Suppressor macrophage (primary cell): Measurements from ENCODE around the gene NPHP4.
"Not testable (repeated sequence)": the region's sequence is repeated elsewhere in the genome, so short reads cannot be mapped to it uniquely, and the experiment has no call there.

Experiments
- DNase-seq, 4 experiments: peaks; one replicate each; pipeline ENCODE4 v3.0.0-alpha.2; 2020 to 2022

The NPHP4 gene

DNA sequence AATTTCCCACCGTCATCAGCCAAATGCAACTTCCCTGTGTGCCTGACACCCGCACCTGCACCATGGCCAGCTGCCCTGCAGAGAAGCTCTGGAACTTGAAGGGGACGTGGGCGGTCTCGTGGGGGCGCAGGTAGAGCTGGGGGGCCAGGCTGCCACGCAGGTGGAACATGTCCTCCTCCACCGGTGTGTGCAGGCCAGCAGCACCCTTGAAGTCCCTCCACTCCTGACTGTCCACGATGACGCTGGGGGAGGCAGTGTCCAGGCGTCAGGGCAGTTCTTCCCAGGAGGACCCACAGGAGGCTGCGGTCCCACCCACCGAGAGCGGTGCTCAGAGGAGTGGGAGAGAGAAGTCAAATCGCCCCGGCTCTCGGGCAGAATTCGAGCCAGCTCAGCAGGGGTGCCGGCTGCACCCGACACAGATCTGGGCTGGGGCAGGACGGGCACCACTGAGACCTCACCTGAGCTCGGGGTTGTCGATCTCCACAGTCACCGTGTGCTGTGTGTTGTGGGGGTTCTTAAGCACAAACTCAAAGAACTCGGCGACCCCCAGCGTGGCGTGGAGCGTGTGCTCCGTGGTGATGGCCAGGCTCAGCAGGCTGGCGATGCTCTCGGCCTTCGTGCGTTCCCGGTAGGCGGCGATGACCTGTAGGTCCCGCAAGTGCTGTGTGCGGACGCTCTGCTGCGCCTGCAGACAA, 117.7 kb downstream of the NPHP4 start:
- DNase-seq, result no peak

GRCh38 chr1:5873556-5873955, 118.7 kb downstream of the NPHP4 start:
- DNase-seq, result no peak

DNA sequence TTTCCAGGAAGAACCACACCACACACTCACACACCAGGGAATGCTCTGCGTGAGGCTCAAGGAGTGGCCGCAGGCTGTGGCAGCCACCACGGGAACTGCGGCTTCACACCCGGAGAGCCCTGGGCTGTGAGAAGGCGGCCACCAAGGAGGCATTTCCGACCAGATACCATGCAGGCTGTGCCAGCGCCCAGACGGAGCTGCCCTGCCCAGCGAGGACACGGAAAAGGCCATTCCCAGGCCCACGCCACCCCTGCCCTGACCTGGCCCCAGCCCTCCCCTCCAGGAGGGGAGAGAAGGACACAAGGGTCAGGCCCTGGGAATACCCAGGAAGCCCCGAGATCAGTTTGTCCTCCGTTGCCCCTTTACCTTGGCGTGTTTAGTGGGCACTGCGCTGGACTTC, 119.3 kb downstream of the NPHP4 start:
- DNase-seq, result no peak

DNA sequence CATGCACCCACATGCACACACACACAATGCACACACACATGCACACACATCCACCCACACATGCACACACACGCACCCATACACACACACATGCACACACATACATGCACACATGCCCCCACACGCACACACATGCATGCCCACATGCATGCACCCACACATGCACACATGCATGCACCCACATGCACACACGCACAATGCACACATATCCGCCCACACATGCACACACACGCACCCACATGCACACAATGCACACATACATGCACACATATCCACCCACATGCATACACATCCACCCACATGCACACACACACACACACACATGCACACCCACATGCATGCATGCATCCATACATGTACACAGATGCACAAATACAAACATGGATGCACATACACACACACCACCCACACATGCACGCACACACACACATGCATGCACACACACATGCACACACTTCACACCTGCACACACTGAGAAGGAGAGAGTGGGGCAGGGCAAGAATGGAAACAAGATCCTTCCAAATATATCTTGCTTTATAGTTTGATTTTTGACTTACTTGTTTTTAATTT, 123.2 kb downstream of the NPHP4 start:
- no peak for DNase-seq

GRCh38 chr1:5865774-5866173, 126.5 kb downstream of the NPHP4 start:
- no peak for DNase-seq

DNA sequence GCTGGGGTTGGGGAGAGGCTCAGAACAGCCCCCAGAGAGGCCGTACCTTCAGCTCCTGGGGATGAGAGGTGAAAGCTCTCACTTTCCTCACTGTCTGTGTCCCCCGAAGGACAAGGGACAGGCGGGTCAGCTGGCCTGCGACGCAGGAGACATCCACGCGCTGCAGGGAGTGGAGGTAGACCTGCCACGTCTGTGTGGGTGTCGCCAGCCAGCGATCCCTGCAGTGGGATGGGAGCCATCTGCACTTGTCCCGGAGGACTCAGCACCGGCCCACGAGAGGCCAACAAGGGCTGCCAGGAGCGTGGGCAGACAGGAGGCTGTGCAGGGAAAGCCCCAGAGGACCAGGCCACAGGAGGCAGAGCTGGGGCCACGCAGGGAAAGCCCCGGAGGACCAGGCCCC, 127.2 kb downstream of the NPHP4 start:
- no peak for DNase-seq

- no peak for DNase-seq
Measured at GRCh38 chr1:5864256-5864655, 128.0 kb downstream of the NPHP4 start.

DNA sequence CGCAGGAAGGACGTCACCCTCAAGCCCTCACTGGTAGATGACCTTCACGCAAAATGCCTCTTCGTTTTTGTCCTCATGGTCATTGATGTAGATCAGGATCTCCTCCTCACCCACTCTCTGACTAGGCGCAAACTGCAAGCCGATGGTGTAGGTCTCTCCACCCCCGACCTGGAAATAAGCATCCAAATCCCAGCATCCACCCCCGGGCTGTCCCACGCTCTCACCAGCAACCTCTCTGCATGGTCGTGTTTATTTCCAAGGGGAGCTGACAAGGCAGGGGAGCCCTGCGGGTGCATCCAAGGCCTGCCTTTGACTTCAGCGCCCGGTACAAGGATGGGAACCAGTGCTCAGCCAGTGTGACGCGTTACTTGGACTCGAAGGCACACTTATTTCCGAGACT, 129.0 kb downstream of the NPHP4 start:
- DNase-seq, result no peak

DNA sequence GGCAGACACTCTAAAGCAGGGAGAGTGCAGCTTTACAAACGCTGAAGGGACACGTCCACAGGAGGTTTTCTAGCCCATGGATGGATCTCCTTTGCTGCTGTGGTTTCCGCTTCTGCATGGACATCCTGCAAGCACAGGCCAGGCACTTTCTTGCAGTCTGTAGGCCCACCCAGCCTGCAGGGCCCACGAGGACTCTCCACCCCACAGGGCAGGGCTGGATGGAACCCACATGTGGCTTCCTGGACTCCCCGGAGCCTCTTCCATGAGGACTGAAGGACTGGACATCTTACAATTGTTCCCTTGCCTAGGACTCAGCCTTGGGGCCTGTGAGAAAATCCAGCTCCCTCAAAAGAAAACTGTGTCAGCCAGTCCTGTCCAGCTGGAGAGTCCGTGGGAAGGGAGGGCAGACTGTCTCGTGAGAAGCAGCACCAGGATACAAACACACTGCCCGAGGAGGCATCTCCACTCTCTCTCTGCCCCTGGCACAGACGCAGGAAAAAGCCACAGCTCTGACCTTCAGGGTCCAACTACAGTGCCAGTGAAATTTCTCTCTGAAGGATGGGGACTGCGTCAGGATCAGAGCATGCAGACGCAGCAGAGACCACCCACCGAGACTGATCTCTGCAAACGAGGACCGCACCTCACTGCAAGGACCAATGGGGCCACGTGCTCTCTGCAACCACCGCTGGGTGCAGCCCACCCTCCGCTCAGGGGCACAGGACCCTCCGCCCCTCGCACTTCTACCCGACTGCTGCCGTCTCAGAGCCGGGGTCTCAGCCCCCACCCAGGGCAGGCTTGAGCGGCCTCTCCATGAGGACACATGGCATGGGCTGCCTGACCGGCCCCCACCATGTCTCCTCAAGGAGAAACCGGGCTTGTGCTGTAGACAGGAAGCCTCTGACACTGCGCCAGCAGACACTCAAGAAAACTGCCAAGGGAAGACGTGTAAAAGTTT, 130.1 kb downstream of the NPHP4 start:
- DNase-seq, result no peak

GRCh38 chr1:5860277-5860676, 131.9 kb downstream of the NPHP4 start:
- DNase-seq, result no peak

DNA sequence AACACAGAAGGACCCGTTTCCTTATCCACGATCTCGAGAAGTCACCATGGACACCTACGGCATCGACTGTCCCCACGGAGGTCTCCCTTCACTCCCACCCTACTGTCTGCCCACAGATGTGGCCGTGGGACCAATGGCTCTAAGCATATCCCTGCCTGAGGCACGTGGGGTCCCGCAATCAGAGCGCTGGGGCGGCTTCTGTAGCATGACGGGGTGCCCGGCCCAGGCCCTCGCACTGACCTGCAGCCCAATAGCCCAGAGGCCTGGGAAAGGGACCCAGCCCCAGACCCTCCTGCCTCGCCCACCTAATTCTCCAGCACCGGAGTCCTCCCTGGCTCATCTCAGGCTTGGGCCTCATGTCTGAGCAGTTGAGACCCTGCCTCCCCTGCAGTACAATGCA, 132.5 kb downstream of the NPHP4 start:
- no peak for DNase-seq

GRCh38 chr1:5858844-5859407, 133.3 kb downstream of the NPHP4 start:
- DNase-seq, result no peak

DNA sequence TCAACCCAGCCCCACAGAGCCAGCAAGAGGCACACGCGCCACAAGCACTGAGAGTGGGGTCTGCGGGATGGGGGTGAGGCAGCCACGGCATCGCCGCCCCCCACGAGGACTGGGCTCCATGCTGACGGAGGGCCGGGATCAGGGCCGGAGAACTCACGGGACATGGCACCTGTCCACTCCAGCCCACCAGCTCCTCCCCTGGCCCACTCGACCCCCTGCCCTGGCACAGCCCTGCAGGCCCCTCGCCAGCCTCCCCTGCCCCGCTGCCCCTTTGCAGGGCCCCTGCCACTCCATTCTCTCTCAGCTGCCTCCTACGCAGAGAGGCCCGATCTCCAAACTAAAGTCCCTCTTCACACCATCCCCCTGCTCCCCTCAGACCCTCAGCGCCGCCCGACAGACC, 134.0 kb downstream of the NPHP4 start:
- no peak for DNase-seq

DNA sequence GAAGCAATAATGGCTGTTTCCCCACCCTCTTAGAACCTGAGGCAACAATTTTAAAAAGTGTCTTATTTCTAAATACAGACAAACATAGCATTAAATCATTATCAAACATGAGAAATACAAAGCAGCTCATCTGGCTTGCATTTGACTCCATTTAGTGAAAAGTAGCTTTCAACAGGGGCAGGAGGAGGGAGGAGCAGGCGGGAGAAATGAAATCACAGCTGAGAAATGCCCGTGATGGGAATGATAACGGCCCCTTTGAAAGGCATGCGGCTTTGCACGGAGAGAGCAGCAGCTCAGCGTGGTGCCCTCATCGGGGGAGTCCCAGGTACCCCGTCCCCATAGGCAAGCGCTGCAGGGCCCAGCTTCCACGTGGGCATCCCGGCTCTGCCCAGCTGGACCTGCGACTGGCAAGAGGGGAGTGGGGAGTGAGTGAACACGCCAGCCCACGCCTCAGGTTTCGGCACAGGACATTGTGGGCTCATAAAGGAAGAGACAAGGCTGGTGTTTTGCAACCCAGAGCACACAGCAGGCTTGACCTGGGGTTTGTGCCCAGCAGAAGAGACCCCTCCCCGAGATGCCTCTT, 134.6 kb downstream of the NPHP4 start:
- DNase-seq, result no peak

DNA sequence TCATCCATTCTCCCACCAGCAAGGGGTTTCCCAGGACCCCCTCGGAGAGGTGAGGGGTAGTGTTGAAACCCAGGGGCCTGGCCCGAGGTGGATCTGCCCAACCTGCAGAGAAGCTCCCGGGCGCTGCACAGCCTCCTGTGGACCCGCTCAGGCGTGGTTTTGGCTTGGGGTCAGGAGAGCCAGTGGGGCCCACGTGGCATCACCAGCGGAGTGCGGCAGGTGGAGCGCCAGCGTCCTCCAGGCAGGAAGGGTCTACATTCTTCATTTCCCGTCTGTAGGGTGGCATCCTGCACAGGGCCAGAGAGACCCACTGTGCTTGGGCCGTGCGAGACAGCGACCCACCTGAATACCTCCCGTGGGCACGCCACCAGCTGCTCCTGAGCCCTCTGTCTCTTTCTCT, 135.2 kb downstream of the NPHP4 start:
- DNase-seq, result no peak

DNA sequence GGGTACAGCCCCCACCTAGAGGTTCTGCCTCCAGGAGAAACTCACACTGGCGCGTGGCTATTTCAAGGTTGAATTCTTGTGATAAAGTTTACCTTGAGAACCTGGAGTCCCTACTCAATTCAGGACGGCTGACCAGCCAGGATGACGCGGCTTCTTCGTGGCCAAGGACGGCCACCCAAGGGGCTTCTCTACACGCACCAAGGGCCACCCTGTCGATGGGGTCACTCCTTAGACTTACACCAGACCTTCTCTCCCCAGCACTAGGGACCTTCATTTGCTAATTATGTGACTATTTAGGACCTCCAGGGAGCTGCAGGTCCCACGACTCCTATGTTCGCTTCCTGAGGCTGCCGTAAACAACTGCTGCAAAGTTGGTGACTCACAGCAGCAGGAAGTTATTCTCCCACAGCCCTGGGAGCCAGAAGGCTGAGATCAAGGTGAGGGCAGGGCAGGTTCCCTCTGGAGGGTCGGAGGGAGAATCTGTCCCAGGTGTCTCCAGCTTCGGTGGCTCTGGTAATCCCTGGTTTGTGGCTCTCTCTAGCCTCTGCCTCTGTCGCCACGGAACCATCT, 135.9 kb downstream of the NPHP4 start:
- DNase-seq, result no peak

DNA sequence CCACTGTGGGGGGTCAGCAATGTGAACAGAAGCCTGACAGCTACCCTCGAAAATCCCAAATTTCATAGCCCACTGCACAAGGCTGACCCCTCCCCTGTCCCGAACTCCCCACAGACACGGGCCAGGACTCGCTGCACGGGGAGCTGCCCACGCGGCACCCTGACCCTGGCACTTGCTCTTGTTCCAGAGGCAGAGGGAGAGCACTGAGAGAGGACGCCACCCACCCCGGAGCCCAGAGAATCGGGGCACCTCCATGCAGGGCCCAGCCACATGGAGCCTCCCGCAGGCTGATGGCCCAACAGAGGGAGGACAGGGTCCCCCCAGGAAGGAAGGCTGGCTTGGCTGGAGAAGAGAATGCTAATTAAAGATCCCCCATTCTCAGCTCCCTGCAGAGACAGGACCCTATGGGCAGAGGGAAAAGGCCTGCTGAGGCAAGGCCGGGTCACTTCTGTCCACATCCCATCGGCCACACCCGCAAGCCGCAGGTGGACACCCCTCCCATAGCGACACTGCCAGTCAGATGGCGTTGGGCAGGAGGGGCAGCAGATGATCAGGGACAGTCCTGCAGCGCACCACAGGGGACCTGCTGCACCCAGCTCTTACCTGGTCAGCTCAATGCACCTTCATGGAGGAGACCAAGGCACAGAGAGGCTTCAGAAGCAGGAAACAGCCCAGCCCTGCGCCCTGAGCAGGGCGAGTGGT, 136.9 kb downstream of the NPHP4 start:
- no peak for DNase-seq

- DNase-seq, result no peak
Measured at GRCh38 chr1:5854754-5855153, 137.5 kb downstream of the NPHP4 start.

GRCh38 chr1:5853858-5854257, 138.4 kb downstream of the NPHP4 start:
- not testable (repeated sequence) for DNase-seq

- DNase-seq, result no peak
Measured at GRCh38 chr1:5850503-5850902, 141.7 kb downstream of the NPHP4 start.

DNA sequence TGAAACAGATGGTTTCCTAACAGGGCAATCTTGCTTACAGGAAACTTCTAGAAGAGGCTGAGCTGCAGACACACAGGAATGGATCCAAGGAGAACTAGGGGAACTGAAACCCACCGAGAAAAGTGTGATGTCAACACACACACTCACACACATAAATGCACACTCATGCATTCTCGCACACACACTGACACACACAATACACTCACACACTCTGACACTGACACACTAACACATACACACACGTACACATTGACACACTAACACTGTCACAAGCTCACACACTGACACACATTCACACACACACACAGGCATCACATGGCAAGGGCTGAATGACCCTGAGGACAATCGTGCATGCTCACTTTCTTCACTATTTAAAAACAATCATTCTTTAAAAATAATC, 142.7 kb downstream of the NPHP4 start:
- DNase-seq, result no peak
